Dermis microvascular lymphatic vessel endothelial cell (primary cell): Measurements from ENCODE around the gene MST1. TPM values are rescaled to one million over a fixed set of nuclear protein-coding genes. Genes with fewer than 3 reads are reported as not detected.

Source experiments
- DNase-seq, 2 donors: peaks; one replicate each; pipeline versions ENCODE4 v3.0.0 to v3.0.0-alpha.2; 2010; ENCODE audit warnings: low read depth in 2 of 2
- total RNA-seq: library from RNA; depleted of rRNA; stranded (reverse); fragments of >200 nt; gene quantifications from 2 replicates; pipeline ENCODE4 v1.2.1, GENCODE V29; 2014

MST1 gene
- total RNA-seq, 1 donor from 2014 or later: 1.8 TPM

DNA sequence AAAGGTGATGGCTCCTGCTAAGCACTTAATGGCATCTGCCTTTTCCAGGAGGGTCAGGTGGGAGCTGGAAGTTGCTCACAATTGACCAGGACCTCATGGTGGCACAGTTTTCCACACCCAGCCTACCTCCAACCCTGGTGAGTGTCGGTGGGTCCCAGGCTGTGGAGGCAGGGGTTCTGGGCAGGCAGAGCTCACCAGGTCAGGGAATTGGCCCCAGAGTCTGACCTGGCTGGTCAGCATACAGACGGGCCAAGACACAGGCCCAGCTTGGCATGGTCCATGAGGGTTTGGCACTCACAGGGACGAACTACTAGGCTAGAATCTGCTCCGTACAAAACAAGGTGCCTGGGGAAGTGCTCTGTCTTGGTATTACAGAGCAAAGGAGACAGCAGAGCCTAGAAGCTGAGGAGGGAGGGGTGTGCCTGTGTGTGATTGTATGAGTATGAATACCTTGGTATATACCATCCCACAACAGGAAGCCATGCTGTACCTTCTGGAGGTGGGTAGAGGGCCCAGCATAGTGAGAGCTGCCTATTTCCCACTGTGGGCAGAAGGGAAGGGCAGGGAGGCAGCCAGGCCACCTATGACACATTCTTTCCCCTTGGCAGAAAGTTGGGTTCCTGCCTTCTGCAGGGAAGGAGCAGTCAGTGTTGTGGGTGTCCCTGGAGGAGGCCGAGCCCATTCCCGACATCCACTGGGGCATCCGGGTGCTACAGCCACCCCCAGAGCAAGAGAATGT, 8.6 kb downstream of the MST1 start:
- no peak for DNase-seq

GRCh38 chr3:49675912-49676311, 13.4 kb downstream of the MST1 start:
- no peak for DNase-seq

- DNase-seq: no peak
These were observed 14.7 kb downstream of the MST1 start for GRCh38 chr3:49674497-49674983.

DNA sequence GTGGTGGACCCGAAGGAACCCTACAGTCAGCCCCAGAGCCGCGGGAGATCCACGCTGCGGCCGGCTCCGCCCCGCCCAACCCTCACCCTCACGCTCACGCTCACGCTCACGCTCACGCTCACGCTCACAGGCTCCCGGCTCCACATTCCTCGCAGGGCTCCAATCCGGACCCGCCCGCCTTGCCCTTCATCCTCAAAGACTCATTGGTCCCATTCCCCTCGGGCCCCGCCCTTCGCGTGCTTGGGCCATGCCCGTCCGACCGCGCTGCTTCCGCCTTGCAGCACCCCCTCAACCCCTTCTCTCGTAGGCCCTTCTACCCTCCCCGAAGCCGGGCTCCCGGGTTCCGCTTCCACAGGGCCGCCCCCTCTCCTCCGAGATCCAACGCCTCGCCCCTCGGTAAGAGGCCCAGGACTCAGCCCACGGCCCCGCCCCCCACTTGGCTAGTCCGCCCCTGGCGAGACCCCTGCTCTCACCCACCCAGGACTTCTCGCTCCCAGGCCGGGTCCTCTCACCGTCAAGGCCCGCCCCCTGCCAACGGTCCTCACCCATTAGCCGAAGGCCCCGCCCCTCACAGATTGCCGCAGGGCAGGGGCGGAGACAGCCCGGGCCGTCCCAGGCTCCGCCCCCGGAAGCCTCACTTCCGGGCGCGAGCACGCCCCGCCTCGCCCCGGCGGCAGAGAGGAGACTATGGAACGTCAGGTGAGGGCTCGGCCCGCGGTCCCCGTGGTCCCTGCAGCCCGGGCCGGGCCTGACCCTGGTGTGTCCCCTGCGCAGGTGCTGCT, 15.4 kb downstream of the MST1 start, which contains the start of gene APEH:
TSS of gene APEH (plus strand) at position 637 of the 782 bp plus-strand sequence. CDS start at position 688, 51 bp downstream.
- peak; percentile 83 to 92 for DNase-seq

- peak; percentile 7 to 19 for DNase-seq
These were observed 16.1 kb downstream of the MST1 start for GRCh38 chr3:49673121-49673714.

GRCh38 chr3:49671291-49672288, 17.7 kb downstream of the MST1 start:
- DNase-seq: peak; percentile 44 to 67

DNA sequence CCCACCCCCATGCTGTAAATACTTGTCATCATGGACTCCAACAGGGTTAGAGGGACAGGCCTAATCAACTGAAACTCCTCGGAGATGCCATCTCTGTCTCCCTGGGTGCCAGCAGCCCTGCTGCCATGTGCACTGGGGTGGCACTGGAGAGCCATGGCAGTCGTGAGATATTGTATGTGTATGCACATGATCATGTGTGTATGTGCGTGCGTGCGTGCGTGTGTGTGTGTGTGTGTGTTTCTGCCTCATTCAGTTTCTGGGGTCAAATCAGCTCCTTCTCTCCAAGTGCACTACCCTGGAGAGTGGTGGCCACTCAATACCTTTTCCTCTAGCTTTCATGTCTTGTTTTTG, 18.4 kb downstream of the MST1 start:
- no peak for DNase-seq

GRCh38 chr3:49669352-49669751, 19.9 kb downstream of the MST1 start:
- DNase-seq: no peak

DNA sequence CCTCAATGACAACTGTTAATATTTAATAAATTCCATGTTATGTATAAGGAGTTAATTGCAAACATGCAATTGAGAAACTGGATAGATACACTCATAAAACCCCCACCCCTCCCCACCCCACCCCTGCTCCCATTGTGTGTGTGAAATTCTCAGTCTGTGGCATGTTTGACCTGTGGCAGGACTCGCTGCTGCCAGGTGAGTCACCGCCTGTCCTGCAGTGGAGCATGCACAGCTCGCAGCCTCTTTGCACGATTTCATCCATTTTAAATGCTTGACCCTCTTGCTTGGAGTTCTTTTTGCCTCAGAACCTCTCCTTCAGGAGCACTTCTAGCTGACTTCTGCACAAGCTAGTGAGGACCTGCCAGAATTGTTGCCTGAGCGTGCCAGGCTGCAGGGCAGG, 20.4 kb downstream of the MST1 start:
- DNase-seq: no peak

- no peak for DNase-seq
These were observed 20.9 kb downstream of the MST1 start for GRCh38 chr3:49668414-49668797.

- DNase-seq: no peak
These were observed 21.4 kb downstream of the MST1 start for GRCh38 chr3:49667701-49668413.

GRCh38 chr3:49666592-49666991, 22.7 kb downstream of the MST1 start:
- no peak for DNase-seq

- DNase-seq: no peak
These were observed 23.3 kb downstream of the MST1 start for GRCh38 chr3:49665822-49666519.

DNA sequence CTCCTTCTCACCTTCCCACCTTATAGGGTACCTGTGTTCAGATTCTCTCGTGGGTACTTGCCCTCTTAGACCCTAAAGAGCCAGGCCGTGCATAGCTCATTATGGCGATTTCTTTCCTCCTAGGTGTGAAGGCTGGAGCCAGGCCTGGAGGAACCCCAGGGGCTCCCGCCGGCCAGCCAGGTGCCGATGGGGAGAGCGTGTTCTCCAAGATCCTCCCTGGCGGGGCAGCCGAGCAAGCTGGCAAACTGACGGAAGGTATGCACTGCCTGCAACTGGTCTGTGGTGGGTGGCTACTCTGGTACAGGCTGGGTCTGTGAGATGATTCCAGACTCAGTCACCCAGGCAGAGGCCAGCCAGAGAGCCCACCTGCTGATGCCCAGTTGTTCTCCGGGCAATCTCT, 25.0 kb downstream of the MST1 start:
- DNase-seq: no peak

GRCh38 chr3:49663831-49664230, 25.4 kb downstream of the MST1 start:
- DNase-seq: no peak

GRCh38 chr3:49662720-49663413, 26.4 kb downstream of the MST1 start:
- DNase-seq: no peak

DNA sequence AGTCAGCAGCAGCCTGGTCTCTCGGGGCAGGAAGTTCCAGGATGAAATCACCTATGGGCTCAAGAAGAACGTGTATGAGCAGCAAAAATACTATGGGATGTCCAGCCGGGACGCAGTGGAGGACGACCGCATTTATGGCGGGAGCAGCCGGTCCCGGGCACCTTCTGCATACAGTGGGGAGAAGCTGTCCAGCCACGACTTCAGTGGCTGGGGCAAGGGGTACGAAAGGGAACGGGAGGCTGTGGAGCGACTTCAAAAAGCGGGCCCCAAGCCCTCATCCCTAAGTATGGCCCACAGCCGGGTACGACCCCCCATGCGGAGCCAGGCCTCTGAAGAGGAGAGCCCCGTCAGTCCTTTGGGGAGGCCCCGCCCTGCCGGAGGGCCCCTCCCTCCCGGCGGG, 27.3 kb downstream of the MST1 start:
- DNase-seq: no peak

DNA sequence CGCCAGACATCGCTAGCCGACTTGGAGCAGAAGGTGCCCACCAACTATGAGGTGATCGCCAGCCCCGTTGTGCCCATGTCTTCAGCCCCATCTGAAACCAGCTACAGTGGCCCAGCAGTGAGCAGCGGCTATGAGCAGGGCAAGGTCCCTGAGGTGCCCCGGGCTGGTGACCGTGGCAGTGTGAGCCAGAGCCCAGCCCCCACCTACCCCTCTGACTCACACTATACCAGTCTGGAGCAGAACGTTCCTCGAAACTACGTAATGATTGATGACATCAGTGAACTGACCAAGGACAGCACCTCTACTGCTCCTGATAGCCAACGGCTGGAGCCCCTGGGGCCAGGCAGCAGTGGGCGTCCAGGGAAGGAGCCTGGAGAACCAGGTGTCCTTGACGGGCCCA, 28.0 kb downstream of the MST1 start:
- DNase-seq: no peak

GRCh38 chr3:49659756-49660155, 29.5 kb downstream of the MST1 start:
- DNase-seq: no peak
